Esophagus muscularis mucosa (tissue), 3 donors: ENCODE measurements around the gene TBC1D26.

Experiments used
- CTCF ChIP-seq, 3 experiments: fragments of 200-600 bp in 2 of 3; fragments of 450-650 bp in 1 of 3; sonication (generic) in 2 of 3; IDR thresholded peaks; one replicate each; pipeline ENCODE4 v1.5.1; 2017 to 2019; ENCODE audit warnings: antibody characterized with exemption in 3 of 3, mild to moderate bottlenecking in 2 of 3, moderate library complexity in 1 of 3
- POLR2AphosphoS5 ChIP-seq, 2 donors: sonication (generic); formaldehyde crosslinking; IDR thresholded peaks; one replicate each; pipeline ENCODE4 v1.6.1; 2017; ENCODE audit warnings: antibody characterized with exemption in 2 of 2

- no peak for TF ChIP-seq CTCF (IDR thresholded peaks at IDR 0.05)
- TF ChIP-seq POLR2AphosphoS5 (IDR thresholded peaks at IDR 0.05) = no peak
Observed at GRCh38 chr17:15740570-15741120, 8.6 kb downstream of the TBC1D26 start.
